Mesendoderm (in vitro differentiated cells): ENCODE measurements around the gene DAG1.
"Not testable (repeated sequence)": the region's sequence is repeated elsewhere in the genome, so short reads cannot be mapped to it uniquely, and the experiment has no call there.

Experiments
- DNase-seq: peaks from one replicate; pipeline ENCODE4 v3.0.0; 2013
- H2AK5ac ChIP-seq: 2 replicates; pipeline ENCODE4 v1.6.1; 2013; ENCODE audit warnings: low read length, inconsistent platforms
- H2BK120ac ChIP-seq: 2 replicates; pipeline ENCODE4 v1.6.1; 2013; ENCODE audit warnings: low read depth, mild to moderate bottlenecking, low read length, moderate library complexity, mixed read lengths
- H2BK15ac ChIP-seq: replicated peaks from 2 replicates; pipeline ENCODE4 v1.6.1; 2013; ENCODE audit warnings: low read depth, mild to moderate bottlenecking, moderate library complexity
- H2BK5ac ChIP-seq: 2 replicates; pipeline ENCODE4 v1.6.1; 2013; ENCODE audit warnings: low read length, inconsistent platforms
- H3K18ac ChIP-seq: 2 replicates; pipeline ENCODE4 v1.6.1; 2013; ENCODE audit warnings: mild to moderate bottlenecking, low read length, mixed read lengths
- H3K23ac ChIP-seq: one replicate; pipeline ENCODE4 v1.6.1; 2013; ENCODE audit warnings: low read length
- H3K27ac ChIP-seq: 2 replicates; pipeline ENCODE4 v1.5.1; 2013; ENCODE audit warnings: low read depth, mild to moderate bottlenecking, inconsistent platforms, low read length, moderate library complexity
- H3K27me3 ChIP-seq: 2 replicates; pipeline ENCODE4 v1.6.1; 2013; ENCODE audit warnings: low read length, control low read depth, mild to moderate bottlenecking, inconsistent platforms; ENCODE audit not compliant: insufficient read depth, poor library complexity
- H3K36me3 ChIP-seq: 2 replicates; pipeline ENCODE4 v1.6.1; 2013; ENCODE audit warnings: low read length, inconsistent platforms; ENCODE audit not compliant: control insufficient read depth, insufficient read depth
- H3K4ac ChIP-seq: one replicate; pipeline ENCODE4 v1.6.1; 2013; ENCODE audit warnings: low read depth, mild to moderate bottlenecking, low read length, moderate library complexity
- H3K4me1 ChIP-seq: 2 replicates; pipeline ENCODE4 v1.6.1; 2013; ENCODE audit warnings: low read depth, low read length, inconsistent platforms; ENCODE audit not compliant: control insufficient read depth
- H3K4me2 ChIP-seq: 2 replicates; pipeline ENCODE4 v1.6.1; 2013; ENCODE audit warnings: low read length
- H3K4me3 ChIP-seq: 2 replicates; pipeline ENCODE4 v1.5.1; 2013; ENCODE audit warnings: mild to moderate bottlenecking, low read length
- H3K56ac ChIP-seq: one replicate; pipeline ENCODE4 v1.6.1; 2013; ENCODE audit warnings: low read length
- H3K79me1 ChIP-seq: 2 replicates; pipeline ENCODE4 v1.6.1; 2013; ENCODE audit warnings: low read length, inconsistent platforms
- H3K79me2 ChIP-seq: 2 replicates; pipeline ENCODE4 v1.6.1; 2013; ENCODE audit warnings: mild to moderate bottlenecking, low read length; ENCODE audit not compliant: control insufficient read depth, insufficient read depth
- H3K9ac ChIP-seq: 2 replicates; pipeline ENCODE4 v1.6.1; 2013; ENCODE audit warnings: low read length, inconsistent platforms
- H4K5ac ChIP-seq: one replicate; pipeline ENCODE4 v1.6.1; 2013; ENCODE audit warnings: low read length
- H4K8ac ChIP-seq: one replicate; pipeline ENCODE4 v1.6.1; 2013; ENCODE audit warnings: low read depth, mild to moderate bottlenecking, control low read depth, low read length, moderate library complexity
- WGBS: extraction: QIAGEN DNeasy Blood & Tissue Kit; methylation state at CpG from one replicate; pipeline ENCODE4 v1.1.7; 2013; ENCODE audit warnings: low lambda C conversion rate, missing lambda C conversion rate; ENCODE audit not compliant: insufficient coverage; ENCODE audit errors: extremely low coverage; 5-methylcytosine and 5-hydroxymethylcytosine counted together

Gene DAG1

DNA sequence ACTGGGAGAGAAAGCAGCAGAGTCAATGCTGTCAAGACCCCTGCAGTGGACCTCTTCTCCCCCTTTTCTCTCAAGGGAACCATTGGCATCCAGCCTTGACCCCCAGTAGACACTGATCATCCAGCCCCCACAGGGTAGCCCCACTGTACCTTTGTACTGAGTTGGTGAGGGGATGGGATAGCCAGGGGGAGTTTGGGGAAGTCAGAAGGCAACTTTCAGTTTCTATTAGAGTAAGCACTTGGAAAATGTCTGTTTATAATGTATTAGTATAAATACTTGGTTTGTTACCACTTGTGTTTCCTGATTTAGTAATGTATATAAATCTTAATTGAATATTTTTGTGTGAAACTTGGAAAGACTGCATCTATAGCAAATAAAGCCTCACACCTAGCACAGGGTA, 25.0 kb downstream of the DAG1 start:
- no peak overlapping the region for H2BK15ac ChIP-seq
- H3K27ac ChIP-seq = no peak overlapping the region
- peaks cover 2% of the 10 kb centered on the region for H3K79me1 ChIP-seq
- H3K36me3 ChIP-seq = no peaks in the 10 kb centered on the region
- H3K9ac ChIP-seq = no peak overlapping the region
- no peak overlapping the region for H4K8ac ChIP-seq
- H2BK5ac ChIP-seq = no peak overlapping the region
- no peaks in the 10 kb centered on the region for H3K27me3 ChIP-seq
- no peak overlapping the region for H3K18ac ChIP-seq
- H2AK5ac ChIP-seq = no peak overlapping the region
- no peak for DNase-seq
- peaks cover 4% of the 10 kb centered on the region for H3K79me2 ChIP-seq
- H3K23ac ChIP-seq = no peak overlapping the region
- H3K4ac ChIP-seq = no peak overlapping the region
- H3K4me3 ChIP-seq = no peak overlapping the region
- H4K5ac ChIP-seq = no peak overlapping the region
- no peaks in the 10 kb centered on the region for H3K4me1 ChIP-seq
- H3K56ac ChIP-seq = no peak overlapping the region
- H3K4me2 ChIP-seq = no peak overlapping the region
- H2BK120ac ChIP-seq = no peak overlapping the region

DNA sequence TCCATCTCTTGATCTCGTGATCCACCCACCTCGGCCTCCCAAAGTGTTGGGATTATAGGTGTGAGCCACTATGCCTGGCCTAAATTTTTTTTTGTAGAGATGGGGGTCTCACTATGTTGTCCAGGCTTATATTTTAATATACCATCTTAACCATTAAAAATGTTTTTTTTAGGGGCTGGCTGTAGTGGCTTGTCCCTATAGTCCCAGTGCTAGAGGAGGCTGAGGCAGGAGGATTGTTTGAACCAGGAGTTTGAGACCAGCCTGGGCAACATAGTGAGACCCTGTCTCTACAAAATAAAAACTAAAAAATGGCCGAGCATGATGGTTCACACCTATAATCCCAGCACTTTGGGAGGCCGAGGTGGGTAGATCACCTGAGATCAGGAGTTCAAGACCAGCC, 26.8 kb downstream of the DAG1 start:
- not testable (repeated sequence) for H3K27ac ChIP-seq, H4K5ac ChIP-seq, H3K4me1 ChIP-seq, H2AK5ac ChIP-seq, H2BK5ac ChIP-seq, H2BK15ac ChIP-seq, H3K56ac ChIP-seq, H4K8ac ChIP-seq, H3K9ac ChIP-seq, H3K4me2 ChIP-seq, H3K79me2 ChIP-seq, H2BK120ac ChIP-seq, H3K36me3 ChIP-seq, H3K18ac ChIP-seq, H3K4me3 ChIP-seq, DNase-seq, H3K27me3 ChIP-seq, H3K23ac ChIP-seq, H3K4ac ChIP-seq, H3K79me1 ChIP-seq
- no CpG with 5 or more reads among the region's 4 CpGs for WGBS

DNA sequence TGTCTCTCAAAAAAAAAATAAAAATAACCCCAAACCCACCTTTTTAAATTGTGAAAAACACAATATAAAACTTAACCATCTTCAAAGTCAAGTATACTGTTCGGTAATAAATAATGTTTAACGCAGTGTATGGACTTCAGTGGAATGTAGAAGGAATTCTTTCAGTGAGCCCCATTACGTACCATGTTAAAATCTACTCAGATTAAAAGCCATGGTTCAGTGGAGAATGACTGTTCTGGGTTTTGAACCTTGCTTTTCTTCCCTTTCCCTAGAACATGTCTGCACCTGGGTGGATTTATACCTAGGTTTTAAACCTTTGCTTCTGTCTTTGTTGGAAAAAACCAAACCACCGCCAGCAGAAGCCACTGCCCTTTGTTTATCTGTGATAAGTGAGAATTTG, 27.5 kb downstream of the DAG1 start:
- Histone ChIP-seq H4K5ac (no peak overlapping the region), H3K4ac (no peak overlapping the region), H3K23ac (no peak overlapping the region), H2BK120ac (no peak overlapping the region), H4K8ac (no peak overlapping the region), H2BK15ac (no peak overlapping the region), H3K27ac (no peak overlapping the region), H3K56ac (no peak overlapping the region), H2AK5ac (no peak overlapping the region), H3K4me2 (no peak overlapping the region), H3K27me3 (no peaks in the 10 kb centered on the region), H3K4me1 (no peaks in the 10 kb centered on the region), H2BK5ac (no peak overlapping the region), H3K36me3 (no peaks in the 10 kb centered on the region), H3K79me2 (peaks cover 9% of the 10 kb centered on the region), H3K18ac (no peak overlapping the region), H3K4me3 (no peak overlapping the region), H3K9ac (no peak overlapping the region), H3K79me1 (peaks cover 7% of the 10 kb centered on the region)
- DNase-seq = no peak
- WGBS = 100% methylated on average over 1 of the region's 4 CpGs

DNA sequence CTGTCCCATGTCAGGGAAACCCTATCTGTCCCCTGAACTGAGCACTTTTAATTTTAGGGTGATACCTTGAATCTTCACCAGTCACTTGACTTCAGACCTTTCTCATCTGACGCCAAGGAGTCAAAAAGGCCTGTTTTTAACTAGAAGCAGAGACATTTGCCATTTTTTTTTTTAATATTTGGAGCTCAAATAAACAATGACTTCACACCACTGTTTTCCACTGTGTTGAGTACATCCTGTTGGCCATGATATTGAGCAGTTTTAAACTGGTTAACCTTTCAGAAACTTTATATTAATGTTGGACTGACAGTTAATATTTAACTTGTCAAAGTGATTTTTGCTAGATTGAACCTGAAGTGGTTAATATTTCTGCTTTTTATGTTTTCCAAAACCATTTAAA, 28.2 kb downstream of the DAG1 start:
- Histone ChIP-seq H3K27ac (no peak overlapping the region), H3K9ac (no peak overlapping the region), H2BK15ac (no peak overlapping the region), H3K4me2 (no peak overlapping the region), H3K79me2 (peaks cover 9% of the 10 kb centered on the region), H3K23ac (no peak overlapping the region), H3K56ac (no peak overlapping the region), H3K36me3 (no peaks in the 10 kb centered on the region), H3K4ac (no peak overlapping the region), H3K79me1 (peaks cover 7% of the 10 kb centered on the region), H3K4me3 (no peak overlapping the region), H3K27me3 (no peaks in the 10 kb centered on the region), H4K8ac (no peak overlapping the region), H3K18ac (no peak overlapping the region), H2AK5ac (no peak overlapping the region), H3K4me1 (no peaks in the 10 kb centered on the region), H2BK120ac (no peak overlapping the region), H4K5ac (no peak overlapping the region), H2BK5ac (no peak overlapping the region)
- no peak for DNase-seq
- WGBS = no CpG with 5 or more reads among the region's 1 CpG

DNA sequence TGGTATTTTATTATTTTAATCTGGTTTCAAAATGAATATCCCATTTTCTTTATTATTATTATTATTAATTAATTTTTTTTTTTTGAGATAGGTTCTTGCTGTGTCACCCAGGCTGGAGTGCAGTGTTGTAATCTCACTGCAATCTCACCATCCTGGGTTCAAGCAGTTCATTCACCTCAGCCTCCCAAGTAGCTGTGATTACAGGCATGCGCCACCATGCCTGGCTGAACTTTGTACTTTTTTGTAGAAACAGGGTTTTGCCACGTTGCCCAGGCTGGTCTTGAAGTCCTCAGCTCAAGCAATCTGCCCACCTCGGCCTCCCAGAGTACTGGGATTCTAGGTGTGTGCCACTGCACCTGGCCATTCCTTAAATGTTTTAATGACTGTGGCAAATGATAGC, 28.6 kb downstream of the DAG1 start:
- Histone ChIP-seq H3K27ac (no peak overlapping the region), H3K4me1 (no peaks in the 10 kb centered on the region), H3K27me3 (no peaks in the 10 kb centered on the region), H2BK120ac (no peak overlapping the region), H4K5ac (no peak overlapping the region), H3K18ac (no peak overlapping the region), H3K4me3 (no peak overlapping the region), H3K79me2 (peaks cover 11% of the 10 kb centered on the region), H2AK5ac (no peak overlapping the region), H2BK15ac (no peak overlapping the region), H4K8ac (no peak overlapping the region), H3K4me2 (no peak overlapping the region), H3K79me1 (peaks cover 7% of the 10 kb centered on the region), H3K23ac (no peak overlapping the region), H3K56ac (no peak overlapping the region), H3K36me3 (no peaks in the 10 kb centered on the region), H2BK5ac (no peak overlapping the region), H3K9ac (no peak overlapping the region), H3K4ac (no peak overlapping the region)
- no peak for DNase-seq
- no CpG with 5 or more reads among the region's 3 CpGs for WGBS

DNA sequence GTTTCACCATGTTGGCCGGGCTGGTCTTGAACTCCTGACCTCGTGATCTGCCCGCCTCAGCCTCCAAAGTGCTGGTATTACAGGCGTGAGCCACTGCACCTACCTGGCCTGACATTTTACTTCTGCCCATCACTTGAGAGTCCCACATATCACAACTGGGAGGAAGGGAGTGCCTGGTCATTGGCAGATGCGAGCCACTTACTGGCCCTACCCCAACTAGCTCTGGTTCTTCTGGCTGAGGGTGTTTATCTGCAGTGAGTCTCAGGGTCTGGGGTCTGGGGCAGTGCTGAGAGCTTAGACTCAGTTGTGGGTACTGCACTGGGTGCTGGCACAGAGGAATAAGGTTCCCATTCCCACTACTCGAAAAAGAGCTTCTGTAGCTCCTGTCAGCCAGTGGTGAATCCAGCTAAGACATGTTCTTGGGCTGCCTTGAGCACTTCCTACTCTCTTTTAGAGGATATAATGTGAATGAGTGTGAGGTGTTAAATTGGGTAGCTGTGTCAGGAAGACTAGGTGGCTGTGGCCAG, 30.2 kb downstream of the DAG1 start:
- Histone ChIP-seq H3K4ac (no peak overlapping the region), H3K27ac (no peak overlapping the region), H3K4me3 (no peak overlapping the region), H3K79me1 (peaks cover 5% of the 10 kb centered on the region), H3K4me2 (no peak overlapping the region), H2BK15ac (no peak overlapping the region), H4K5ac (no peak overlapping the region), H3K23ac (no peak overlapping the region), H2BK120ac (no peak overlapping the region), H3K27me3 (no peaks in the 10 kb centered on the region), H4K8ac (no peak overlapping the region), H2BK5ac (no peak overlapping the region), H3K9ac (no peak overlapping the region), H3K18ac (no peak overlapping the region), H2AK5ac (no peak overlapping the region), H3K4me1 (no peaks in the 10 kb centered on the region), H3K36me3 (no peaks in the 10 kb centered on the region), H3K56ac (no peak overlapping the region), H3K79me2 (peaks cover 9% of the 10 kb centered on the region)
- WGBS = no CpG with 5 or more reads among the region's 6 CpGs
- no peak for DNase-seq
